ENCODE data around the gene ARTN.

Gene ARTN

DNA sequence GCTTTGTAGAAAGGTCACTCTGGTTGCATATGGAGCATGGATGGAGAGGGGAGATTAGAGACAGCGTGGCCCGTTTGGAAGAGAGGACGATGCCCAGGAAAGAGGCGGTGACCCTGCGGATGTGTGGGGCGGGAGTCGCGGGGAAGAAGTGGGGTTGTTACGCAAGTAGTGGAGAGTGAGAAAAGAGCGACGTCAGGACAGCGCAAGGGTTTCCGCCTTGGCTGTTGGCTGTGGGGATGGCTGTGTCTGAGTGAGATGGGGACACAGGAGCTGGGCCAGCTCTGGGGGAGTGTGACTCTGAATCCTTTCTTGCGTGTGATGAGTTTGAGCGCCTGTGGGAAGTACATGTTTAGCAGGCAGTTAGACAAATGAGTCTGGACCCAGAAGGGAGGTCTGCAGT is 49.2 kb downstream of the ARTN start:
- TF ChIP-seq, protein P1, sequence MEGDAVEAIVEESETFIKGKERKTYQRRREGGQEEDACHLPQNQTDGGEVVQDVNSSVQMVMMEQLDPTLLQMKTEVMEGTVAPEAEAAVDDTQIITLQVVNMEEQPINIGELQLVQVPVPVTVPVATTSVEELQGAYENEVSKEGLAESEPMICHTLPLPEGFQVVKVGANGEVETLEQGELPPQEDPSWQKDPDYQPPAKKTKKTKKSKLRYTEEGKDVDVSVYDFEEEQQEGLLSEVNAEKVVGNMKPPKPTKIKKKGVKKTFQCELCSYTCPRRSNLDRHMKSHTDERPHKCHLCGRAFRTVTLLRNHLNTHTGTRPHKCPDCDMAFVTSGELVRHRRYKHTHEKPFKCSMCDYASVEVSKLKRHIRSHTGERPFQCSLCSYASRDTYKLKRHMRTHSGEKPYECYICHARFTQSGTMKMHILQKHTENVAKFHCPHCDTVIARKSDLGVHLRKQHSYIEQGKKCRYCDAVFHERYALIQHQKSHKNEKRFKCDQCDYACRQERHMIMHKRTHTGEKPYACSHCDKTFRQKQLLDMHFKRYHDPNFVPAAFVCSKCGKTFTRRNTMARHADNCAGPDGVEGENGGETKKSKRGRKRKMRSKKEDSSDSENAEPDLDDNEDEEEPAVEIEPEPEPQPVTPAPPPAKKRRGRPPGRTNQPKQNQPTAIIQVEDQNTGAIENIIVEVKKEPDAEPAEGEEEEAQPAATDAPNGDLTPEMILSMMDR (IDR thresholded peaks at IDR 0.05; ENCODE audit: low read depth, low read length) = no peak
- no peak for TF ChIP-seq MYC (IDR thresholded peaks at IDR 0.05; ENCODE audit: low read depth, low read length)
- no peak for TF ChIP-seq POLR2A (IDR thresholded peaks at IDR 0.05; ENCODE audit: extremely low read depth, insufficient read length)
- TF ChIP-seq, protein P2, sequence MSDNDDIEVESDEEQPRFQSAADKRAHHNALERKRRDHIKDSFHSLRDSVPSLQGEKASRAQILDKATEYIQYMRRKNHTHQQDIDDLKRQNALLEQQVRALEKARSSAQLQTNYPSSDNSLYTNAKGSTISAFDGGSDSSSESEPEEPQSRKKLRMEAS (IDR thresholded peaks at IDR 0.05; ENCODE audit: low read depth, low read length) = no peak
- no peak overlapping the region for H3K4me3 ChIP-seq (ENCODE audit: low read depth, low read length)
- DNase-seq (ENCODE audit: low read depth) = peak; percentile 21

DNA sequence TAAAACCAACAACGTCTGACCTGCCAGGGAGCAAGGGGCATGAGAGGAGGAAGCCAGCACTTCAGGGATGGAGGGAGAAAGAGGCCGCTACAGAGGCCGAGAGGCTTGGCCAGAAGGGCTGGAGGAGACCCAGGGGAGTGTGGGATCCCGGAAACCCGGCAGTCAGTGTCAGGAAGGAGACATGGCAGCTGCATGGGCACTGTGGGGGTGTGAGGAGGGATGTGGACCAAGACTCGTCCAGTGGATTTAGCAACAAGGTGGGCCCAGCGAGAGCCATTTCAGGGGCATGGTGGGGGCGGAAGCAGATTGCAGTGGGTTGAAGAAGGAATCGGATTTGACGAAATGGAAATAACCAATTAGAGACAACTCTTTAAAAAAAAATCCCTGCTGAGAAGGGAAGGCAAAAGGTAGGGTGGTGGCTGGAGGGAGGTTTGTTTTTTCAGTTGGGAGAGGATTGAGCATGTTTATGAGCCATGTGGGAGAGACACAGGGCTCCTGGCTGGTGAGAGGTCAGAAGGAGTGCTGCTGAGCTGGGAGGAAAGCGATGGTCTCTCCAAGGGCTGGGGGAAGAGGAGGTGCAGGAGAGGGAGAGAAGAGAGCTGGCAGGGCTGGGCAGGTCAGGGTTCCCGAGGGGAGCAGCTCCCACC is 49.8 kb downstream of the ARTN start:
- TF ChIP-seq, protein P2 (IDR thresholded peaks at IDR 0.05; ENCODE audit: low read depth, low read length) = no peak
- TF ChIP-seq, protein P1 (IDR thresholded peaks at IDR 0.05; ENCODE audit: low read depth, low read length) = no peak
- TF ChIP-seq POLR2A (IDR thresholded peaks at IDR 0.05; ENCODE audit: extremely low read depth, insufficient read length) (no peak), MYC (IDR thresholded peaks at IDR 0.05; ENCODE audit: low read depth, low read length) (no peak)
- H3K4me3 ChIP-seq (ENCODE audit: low read depth, low read length) = no peak overlapping the region
- DNase-seq (ENCODE audit: low read depth) = no peak

DNA sequence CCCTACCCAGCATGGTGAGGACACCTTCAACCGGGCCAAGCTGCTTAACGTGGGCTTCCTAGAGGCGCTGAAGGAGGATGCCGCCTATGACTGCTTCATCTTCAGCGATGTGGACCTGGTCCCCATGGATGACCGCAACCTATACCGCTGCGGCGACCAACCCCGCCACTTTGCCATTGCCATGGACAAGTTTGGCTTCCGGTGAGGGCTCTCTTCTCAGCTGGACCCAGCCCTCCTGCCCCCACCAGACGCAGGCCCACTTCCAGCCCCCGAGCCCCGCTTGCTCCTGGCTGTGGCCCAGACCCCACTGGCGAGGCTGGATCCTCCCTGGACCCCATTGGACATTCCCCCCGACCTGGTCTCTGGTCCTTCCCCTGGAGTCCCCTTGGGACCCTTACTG is 51.3 kb downstream of the ARTN start:
- TF ChIP-seq, protein P2 (IDR thresholded peaks at IDR 0.05; ENCODE audit: low read depth, low read length) = no peak
- no peak for TF ChIP-seq MYC (IDR thresholded peaks at IDR 0.05; ENCODE audit: low read depth, low read length)
- TF ChIP-seq, protein P1 (IDR thresholded peaks at IDR 0.05; ENCODE audit: low read depth, low read length) = no peak
- no peak for TF ChIP-seq POLR2A (IDR thresholded peaks at IDR 0.05; ENCODE audit: extremely low read depth, insufficient read length)
- DNase-seq (ENCODE audit: low read depth) = no peak
- no peak overlapping the region for H3K4me3 ChIP-seq (ENCODE audit: low read depth, low read length)

DNA sequence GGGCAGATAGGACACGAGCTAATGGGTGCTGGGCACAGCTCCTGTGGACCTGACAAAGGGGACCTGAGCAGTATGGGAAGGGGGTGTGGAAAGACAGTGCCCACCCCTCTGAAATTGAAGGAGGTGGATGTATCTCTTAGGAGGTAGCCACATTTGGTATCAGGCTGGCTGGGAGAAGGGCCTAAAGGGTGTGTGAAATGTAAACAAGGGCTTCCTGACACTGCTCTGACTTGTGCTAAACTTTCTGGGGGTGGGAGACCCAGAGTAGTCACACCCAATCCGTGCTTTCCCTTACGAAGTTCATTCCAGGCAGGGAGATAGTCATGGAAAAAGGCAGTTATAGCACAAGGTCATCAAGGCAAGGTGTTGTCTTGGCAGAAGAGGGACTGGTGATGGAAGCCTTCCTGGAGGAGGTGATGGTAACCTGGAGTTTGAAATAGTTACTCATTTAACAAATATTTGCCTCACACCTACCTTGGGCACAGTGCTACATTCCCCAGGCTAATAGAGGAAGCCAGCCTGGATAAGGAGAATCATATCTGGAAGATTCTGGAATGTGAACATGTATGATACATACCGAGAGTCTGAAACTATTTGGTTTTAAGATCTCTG is 52.5 kb downstream of the ARTN start:
- DNase-seq (ENCODE audit: low read depth) = no peak
- H3K4me3 ChIP-seq (ENCODE audit: low read depth, low read length) = no peak overlapping the region
- TF ChIP-seq, protein P1 (IDR thresholded peaks at IDR 0.05; ENCODE audit: low read depth, low read length) = no peak
- TF ChIP-seq POLR2A (IDR thresholded peaks at IDR 0.05; ENCODE audit: extremely low read depth, insufficient read length) (no peak), MYC (IDR thresholded peaks at IDR 0.05; ENCODE audit: low read depth, low read length) (no peak)
- TF ChIP-seq, protein P2 (IDR thresholded peaks at IDR 0.05; ENCODE audit: low read depth, low read length) = no peak

DNA sequence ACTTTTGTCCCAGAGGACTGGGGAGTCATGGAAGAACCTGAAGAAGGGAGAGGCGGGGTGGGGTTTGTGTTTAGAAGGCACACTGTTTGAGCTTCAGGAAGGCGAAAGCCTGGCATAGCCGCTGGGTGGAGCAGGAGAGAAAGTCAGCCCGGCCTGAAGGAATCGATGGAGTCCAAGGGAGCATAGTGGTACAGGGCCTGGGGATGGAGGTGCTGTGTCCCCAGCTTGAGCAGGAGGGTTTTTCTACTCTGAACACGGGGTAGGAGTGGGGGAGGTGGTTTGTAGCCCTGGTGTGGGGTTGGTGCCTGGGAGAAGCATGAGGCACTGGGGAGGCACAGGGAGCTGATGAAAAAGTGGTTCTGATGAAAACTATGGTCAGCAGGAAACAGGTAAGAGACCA is 53.1 kb downstream of the ARTN start:
- TF ChIP-seq, protein P1 (IDR thresholded peaks at IDR 0.05; ENCODE audit: low read depth, low read length) = no peak
- TF ChIP-seq, protein P2 (IDR thresholded peaks at IDR 0.05; ENCODE audit: low read depth, low read length) = no peak
- TF ChIP-seq POLR2A (IDR thresholded peaks at IDR 0.05; ENCODE audit: extremely low read depth, insufficient read length) = no peak
- no peak for TF ChIP-seq MYC (IDR thresholded peaks at IDR 0.05; ENCODE audit: low read depth, low read length)
- no peak overlapping the region for H3K4me3 ChIP-seq (ENCODE audit: low read depth, low read length)
- DNase-seq (ENCODE audit: low read depth) = no peak
